GM19193 (cell line): ENCODE data around the gene PXMP2.

Experiments
- POLR2A ChIP-seq: IDR thresholded peaks from 4 replicates; pipeline ENCODE4 v1.6.1; 2011; ENCODE audit not compliant: insufficient read depth, insufficient read length; ENCODE audit errors: extremely low read depth

The PXMP2 gene

GRCh38 chr12:132651444-132652100 lies 35.8 kb upstream of the PXMP2 start:
- no peak for TF ChIP-seq POLR2A

- no peak for TF ChIP-seq POLR2A
These were observed 33.7 kb upstream of the PXMP2 start for GRCh38 chr12:132653567-132654290.

- TF ChIP-seq POLR2A, result no peak
These were observed 30.2 kb upstream of the PXMP2 start for GRCh38 chr12:132657004-132657727.

- no peak for TF ChIP-seq POLR2A
These were observed 29.1 kb upstream of the PXMP2 start for GRCh38 chr12:132658149-132658894.

DNA sequence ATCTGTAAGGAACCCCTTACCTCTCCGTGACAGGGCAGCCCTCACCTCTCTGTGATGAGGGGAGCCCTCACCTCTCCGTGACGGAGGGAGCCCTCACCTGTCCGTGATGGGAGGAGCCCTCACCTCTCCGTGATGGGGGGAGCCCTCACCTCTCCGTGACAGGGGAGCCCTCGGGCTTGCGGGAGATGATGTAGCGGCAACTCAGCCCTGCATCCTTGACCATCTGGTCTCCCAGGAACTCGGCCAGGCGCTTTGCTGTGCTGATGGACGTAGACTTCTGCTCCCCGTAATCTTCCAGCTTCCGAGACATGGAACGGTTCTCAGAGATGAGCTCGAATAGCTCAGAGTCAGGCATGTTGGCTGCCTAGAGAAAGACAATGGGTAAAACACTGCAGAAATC lies 28.2 kb upstream of the PXMP2 start:
- TF ChIP-seq POLR2A, result no peak

- no peak for TF ChIP-seq POLR2A
These were observed 27.3 kb upstream of the PXMP2 start for GRCh38 chr12:132660052-132660451.

- TF ChIP-seq POLR2A, result no peak
These were observed 26.4 kb upstream of the PXMP2 start for GRCh38 chr12:132660996-132661395.

GRCh38 chr12:132661972-132662371 lies 25.4 kb upstream of the PXMP2 start:
- no peak for TF ChIP-seq POLR2A

DNA sequence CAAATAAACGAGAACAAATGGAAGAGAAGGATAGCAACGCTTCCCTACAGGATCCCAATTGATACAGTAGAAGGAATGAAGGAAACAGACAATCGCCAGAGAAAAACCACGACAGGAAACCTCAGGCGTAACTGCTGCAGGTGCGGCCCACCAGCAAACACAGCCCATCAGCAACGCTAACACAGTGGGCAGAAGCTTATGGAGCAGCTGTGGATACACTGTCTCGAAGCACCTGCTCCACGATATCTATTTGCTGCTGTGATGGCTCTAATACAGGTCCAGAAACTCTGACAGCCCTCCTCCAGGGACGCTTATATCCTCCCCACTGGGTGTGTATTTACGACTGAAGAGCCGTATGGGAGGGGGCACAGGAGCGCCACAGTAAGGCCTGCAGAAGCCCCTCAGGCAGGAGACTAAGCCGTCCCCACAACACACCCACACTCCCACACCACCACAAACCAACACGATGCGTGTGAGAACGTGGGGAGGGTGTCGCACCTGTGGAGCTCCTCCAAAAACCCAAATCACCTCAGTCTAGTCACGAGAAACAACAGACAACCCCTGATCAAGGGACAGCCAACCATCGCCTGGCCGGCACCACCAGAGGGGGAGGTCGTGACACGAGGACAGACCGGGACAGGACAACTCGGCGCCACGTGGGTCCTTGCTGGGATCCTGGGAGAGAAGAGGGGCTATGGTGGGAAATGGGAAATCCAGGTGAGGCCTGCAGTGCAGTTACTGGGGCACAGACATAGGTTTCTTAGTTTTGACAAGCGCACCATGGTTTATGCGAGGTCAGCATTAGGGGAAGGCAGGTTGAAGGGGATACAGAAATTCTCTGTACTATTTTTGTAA lies 24.3 kb upstream of the PXMP2 start:
- TF ChIP-seq POLR2A, result no peak

DNA sequence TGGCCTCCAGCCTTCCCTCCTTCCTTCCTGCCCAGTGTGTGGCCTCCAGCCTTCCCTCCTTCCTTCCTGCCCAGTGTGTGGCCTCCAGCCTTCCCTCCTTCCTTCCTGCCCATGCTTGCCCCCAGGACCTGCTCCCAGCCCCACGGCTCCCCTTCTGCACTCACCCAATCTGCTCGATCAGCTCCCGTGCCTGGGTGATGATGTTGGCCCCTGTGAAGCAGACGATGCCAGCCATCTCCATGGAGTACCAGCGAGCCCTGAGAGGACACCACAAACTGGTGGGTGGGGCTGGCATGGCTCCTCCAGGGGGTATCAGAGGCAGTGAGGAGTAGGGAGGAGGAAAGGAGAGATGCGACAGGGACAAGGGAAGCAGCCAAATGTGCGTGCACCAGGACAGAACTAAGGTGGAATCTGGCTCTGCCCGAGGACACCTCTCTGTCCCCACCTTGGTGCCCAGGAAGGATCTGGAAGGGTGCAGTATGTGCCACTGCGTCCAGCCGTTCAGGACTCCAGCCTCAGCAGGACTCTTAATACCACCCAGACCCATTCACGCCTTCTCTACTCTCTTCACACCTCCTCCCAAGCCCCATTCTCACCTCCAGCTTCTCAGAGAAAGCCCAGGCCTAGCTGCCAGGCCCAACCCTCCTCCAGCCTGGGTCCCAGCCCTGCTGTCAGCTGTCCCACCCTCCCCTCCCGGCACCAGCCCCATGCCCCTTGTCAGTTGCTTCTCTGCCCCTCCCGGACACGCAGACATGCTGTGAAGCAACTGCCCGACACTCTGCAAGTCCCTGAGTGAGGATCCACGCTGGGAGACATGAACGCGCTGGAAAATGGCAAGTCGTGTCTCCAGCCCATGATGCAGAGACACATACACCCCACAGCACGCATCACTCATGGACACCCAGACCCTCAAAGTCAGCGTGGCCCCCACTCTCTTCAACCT lies 22.9 kb upstream of the PXMP2 start:
- TF ChIP-seq POLR2A, result no peak

GRCh38 chr12:132665149-132665491 lies 22.3 kb upstream of the PXMP2 start:
- TF ChIP-seq POLR2A, result peak; percentile 14

DNA sequence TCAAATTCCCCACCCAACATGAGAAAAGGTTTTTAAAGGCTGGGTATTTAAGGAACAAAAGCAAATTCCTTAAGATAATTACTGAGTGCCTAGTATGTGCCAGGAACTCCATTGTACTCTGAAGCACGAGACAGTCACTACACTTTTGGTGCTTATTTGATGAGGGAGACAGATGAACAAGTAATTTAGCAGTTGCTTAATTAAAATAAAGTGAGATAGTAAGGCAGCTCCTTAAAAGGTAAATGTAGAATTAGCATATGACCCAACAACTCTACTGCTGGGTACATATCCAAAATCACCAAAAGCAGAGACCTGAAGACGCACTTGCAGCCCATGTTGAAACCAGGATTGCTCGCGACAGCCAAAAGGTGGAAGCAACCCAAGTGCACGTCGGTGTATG lies 21.6 kb upstream of the PXMP2 start:
- TF ChIP-seq POLR2A, result no peak

- TF ChIP-seq POLR2A, result no peak
These were observed 18.9 kb upstream of the PXMP2 start for GRCh38 chr12:132668191-132669088.
